ENCODE measurements around the gene HADHA. TPM values are rescaled to one million over a fixed set of nuclear protein-coding genes. Genes with fewer than 3 reads are reported as not detected.

HADHA gene
- total and polyA plus RNA-seq, 2 donors (not counting 1 experiment from before 2014, with no cell fraction given): 155 to 162 TPM

DNA sequence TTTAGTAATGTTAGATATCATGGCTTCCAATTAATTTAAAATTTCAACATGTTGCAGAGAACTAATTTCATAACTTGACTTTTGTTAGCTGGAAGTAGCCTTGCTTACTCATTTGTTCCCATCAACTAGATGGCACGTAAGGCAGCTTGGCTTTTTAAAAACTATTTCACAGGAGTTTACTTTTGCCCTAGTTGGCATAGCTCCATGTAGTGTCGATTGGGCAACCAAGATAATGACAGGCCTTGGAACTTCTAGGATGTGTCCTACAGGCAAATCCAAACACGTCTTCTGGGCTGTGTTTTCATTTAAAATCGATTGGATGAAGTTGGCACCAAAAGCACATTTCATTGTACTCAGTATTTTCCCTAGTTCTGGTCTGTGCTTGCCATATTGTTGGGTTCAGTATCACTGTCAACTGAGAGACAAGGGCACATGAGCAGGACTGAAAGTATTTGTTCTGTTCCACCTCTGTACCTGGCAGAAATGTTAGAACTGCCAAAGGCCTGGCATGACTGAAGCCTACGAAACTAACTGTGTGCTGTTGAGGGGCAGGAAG lies 29.7 kb upstream of the HADHA start:
- Histone ChIP-seq H3K27ac (ENCODE audit: insufficient read depth, low read length) (peak overlapping the region; percentile 60), H3K4me2 (ENCODE audit: extremely low read depth, insufficient read depth, low read length) (peak overlapping the region; percentile 48), H3K9ac (ENCODE audit: insufficient read depth, low read length) (no peak overlapping the region)

DNA sequence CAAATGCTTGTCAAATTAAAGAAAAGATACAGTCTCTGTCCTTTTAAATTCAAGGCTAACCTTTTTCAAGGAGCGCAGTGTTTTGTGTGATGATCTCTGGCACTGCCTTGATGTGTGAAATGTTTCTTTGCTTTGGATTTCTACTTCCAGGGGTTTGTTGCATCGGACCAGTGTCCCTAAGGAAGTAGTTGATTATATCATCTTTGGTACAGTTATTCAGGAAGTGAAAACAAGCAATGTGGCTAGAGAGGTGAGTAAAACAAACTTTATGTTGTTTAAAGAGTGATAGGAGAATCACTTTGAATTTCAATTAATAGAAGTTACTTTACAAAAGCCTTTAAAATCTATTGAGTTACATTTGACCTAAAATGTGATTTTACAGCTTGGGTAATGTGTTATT lies 29.1 kb upstream of the HADHA start:
- Histone ChIP-seq H3K79me2 (ENCODE audit: control insufficient read depth, insufficient read depth, low read length) (no peaks in the 10 kb centered on the region), H3K4me2 (ENCODE audit: extremely low read depth, insufficient read depth, low read length) (no peak overlapping the region), H3K9me3 (ENCODE audit: control insufficient read depth, insufficient read depth, low read depth, low read length) (no peaks in the 10 kb centered on the region), H3K36me3 (ENCODE audit: control insufficient read depth, insufficient read depth, low read length) (peaks cover 3% of the 10 kb centered on the region), H3K27ac (ENCODE audit: insufficient read depth, low read length) (no peak overlapping the region), H4K20me1 (ENCODE audit: control insufficient read depth, extremely low read depth, insufficient read depth, low read length) (no peaks in the 10 kb centered on the region), H2AFZ (ENCODE audit: low read length) (no peak overlapping the region), H3K4me1 (ENCODE audit: control insufficient read depth, extremely low read depth, insufficient read depth, low read length) (peaks cover 5% of the 10 kb centered on the region), H3K27me3 (ENCODE audit: control insufficient read depth, insufficient read depth, low read length) (no peaks in the 10 kb centered on the region), H3K9ac (ENCODE audit: insufficient read depth, low read length) (no peak overlapping the region), H3K4me3 (replicated peaks in 1 of 4; ENCODE audit: control extremely low read depth in 1 of 4, insufficient read depth in 1 of 4, low read depth in 3 of 4, low read length in 4 of 4) (peak overlapping the region in 1 of 4 experiments; percentile 11)
- TF ChIP-seq CTCF (conservative IDR thresholded peaks at IDR 0.05 in 1 of 2, IDR thresholded peaks at IDR 0.05 in 1 of 2; ENCODE audit: low read depth in 1 of 2, low read length in 2 of 2) (no peak), EZH2 (IDR thresholded peaks at IDR 0.05; ENCODE audit: low read length, missing control alignments) (no peak)
- DNase-seq (ENCODE audit: low read depth in 2 of 2): peak in 1 of 2 donors; percentile 62

More for the DNA sequence above, 29.7 kb upstream of the HADHA start:
- Histone ChIP-seq H3K4me3 (replicated peaks in 1 of 4; ENCODE audit: control extremely low read depth in 1 of 4, insufficient read depth in 1 of 4, low read depth in 3 of 4, low read length in 4 of 4) (peak overlapping the region in 1 of 4 experiments; percentile 33), H3K36me3 (ENCODE audit: control insufficient read depth, insufficient read depth, low read length) (peaks cover 5% of the 10 kb centered on the region), H3K79me2 (ENCODE audit: control insufficient read depth, insufficient read depth, low read length) (no peaks in the 10 kb centered on the region), H4K20me1 (ENCODE audit: control insufficient read depth, extremely low read depth, insufficient read depth, low read length) (no peaks in the 10 kb centered on the region), H3K4me1 (ENCODE audit: control insufficient read depth, extremely low read depth, insufficient read depth, low read length) (peaks cover 5% of the 10 kb centered on the region), H3K9me3 (ENCODE audit: control insufficient read depth, insufficient read depth, low read depth, low read length) (no peaks in the 10 kb centered on the region), H3K27me3 (ENCODE audit: control insufficient read depth, insufficient read depth, low read length) (no peaks in the 10 kb centered on the region), H2AFZ (ENCODE audit: low read length) (no peak overlapping the region)
- TF ChIP-seq CTCF (conservative IDR thresholded peaks at IDR 0.05 in 1 of 2, IDR thresholded peaks at IDR 0.05 in 1 of 2; ENCODE audit: low read depth in 1 of 2, low read length in 2 of 2) (no peak), EZH2 (IDR thresholded peaks at IDR 0.05; ENCODE audit: low read length, missing control alignments) (no peak)
- peak; percentile 81 to 99 for DNase-seq (ENCODE audit: low read depth in 2 of 2)

- Histone ChIP-seq H3K27me3 (ENCODE audit: control insufficient read depth, insufficient read depth, low read length) (no peaks in the 10 kb centered on the region), H3K4me2 (ENCODE audit: extremely low read depth, insufficient read depth, low read length) (no peak overlapping the region), H3K4me3 (replicated peaks in 1 of 4; ENCODE audit: control extremely low read depth in 1 of 4, insufficient read depth in 1 of 4, low read depth in 3 of 4, low read length in 4 of 4) (no peak overlapping the region), H3K36me3 (ENCODE audit: control insufficient read depth, insufficient read depth, low read length) (no peaks in the 10 kb centered on the region), H3K79me2 (ENCODE audit: control insufficient read depth, insufficient read depth, low read length) (no peaks in the 10 kb centered on the region), H3K9me3 (ENCODE audit: control insufficient read depth, insufficient read depth, low read depth, low read length) (no peaks in the 10 kb centered on the region), H3K4me1 (ENCODE audit: control insufficient read depth, extremely low read depth, insufficient read depth, low read length) (peaks cover 5% of the 10 kb centered on the region), H3K27ac (ENCODE audit: insufficient read depth, low read length) (no peak overlapping the region), H4K20me1 (ENCODE audit: control insufficient read depth, extremely low read depth, insufficient read depth, low read length) (no peaks in the 10 kb centered on the region), H3K9ac (ENCODE audit: insufficient read depth, low read length) (no peak overlapping the region), H2AFZ (ENCODE audit: low read length) (no peak overlapping the region)
- TF ChIP-seq CTCF (conservative IDR thresholded peaks at IDR 0.05 in 1 of 2, IDR thresholded peaks at IDR 0.05 in 1 of 2; ENCODE audit: low read depth in 1 of 2, low read length in 2 of 2): no peak
- TF ChIP-seq EZH2 (IDR thresholded peaks at IDR 0.05; ENCODE audit: low read length, missing control alignments): no peak
- peak in 1 of 2 donors; percentile 32 for DNase-seq (ENCODE audit: low read depth in 2 of 2)
These were observed 25.9 kb upstream of the HADHA start for GRCh38 chr2:26270373-26270772.
